ENCODE results near the gene FARS2.

GRCh38 chr6:5817869-5818268 is 556.6 kb downstream of the FARS2 start:
- TF ChIP-seq EZH2 (conservative IDR thresholded peaks at IDR 0.05; ENCODE audit: low read depth, low read length) (no peak), POLR2A (IDR thresholded peaks at IDR 0.05; ENCODE audit: insufficient read depth in 1 of 2, low read depth in 2 of 2, low read length in 2 of 2) (no peak), EP300 (IDR thresholded peaks at IDR 0.05; ENCODE audit: low read depth in 2 of 2, low read length in 2 of 2) (no peak), EP300 (CRISPR knock-in tag; IDR thresholded peaks at IDR 0.05; ENCODE audit: borderline replicate concordance) (no peak)

Data from HepG2 (cell line).